K562 (cell line): ENCODE data around the gene NF2.

Experiments used
- CEBPB ChIP-seq: fragments of 450-650 bp; IDR thresholded peaks from 2 replicates; pipeline ENCODE4 v1.6.1; 2016; ENCODE audit warnings: missing genetic modification characterization, missing compliant biosample characterization
- CREB3 ChIP-seq: fragments of 450-650 bp; conservative IDR thresholded peaks from 2 replicates; pipeline ENCODE4 v1.6.1; 2016; ENCODE audit warnings: missing genetic modification characterization, low read depth, mild to moderate bottlenecking, missing compliant biosample characterization, moderate library complexity
- HMG20B ChIP-seq: fragments of 250-450 bp; sonication (Bioruptor Pico); IDR thresholded peaks from 2 replicates; pipeline ENCODE4 v1.5.0; 2021; ENCODE audit warnings: mild to moderate bottlenecking
- SPI1 ChIP-seq: IDR thresholded peaks from 2 replicates; pipeline ENCODE4 v1.6.1; 2011; ENCODE audit warnings: low read depth, low read length, control low read depth, borderline replicate concordance
- TCF7L2 ChIP-seq: fragments of 150-350 bp; IDR thresholded peaks from 2 replicates; pipeline ENCODE4 v1.6.1; 2016; ENCODE audit warnings: low read depth, mild to moderate bottlenecking, low read length, moderate library complexity
- TEAD2 ChIP-seq: fragments of 450-650 bp; IDR thresholded peaks from 2 replicates; pipeline ENCODE4 v1.6.1; 2016; ENCODE audit warnings: missing genetic modification characterization, control low read depth, missing compliant biosample characterization
- TF ChIP-seq, protein P1 (sequence below): fragments of 450-650 bp; IDR thresholded peaks from 2 replicates; pipeline ENCODE4 v1.6.1; 2016; ENCODE audit warnings: mild to moderate bottlenecking
- TF ChIP-seq, protein P2 (sequence below), 3 experiments: IDR thresholded peaks in 2 of 3; conservative IDR thresholded peaks in 1 of 3; 2 replicates each; pipeline ENCODE4 v1.5.1; 2011 to 2012; ENCODE audit warnings: low read length in 3 of 3, mild to moderate bottlenecking in 3 of 3, control low read depth in 2 of 3, improper control_type of control experiment in 1 of 3, inconsistent platforms in 1 of 3, low read depth in 1 of 3, mixed read lengths in 1 of 3, moderate library complexity in 1 of 3; ENCODE audit not compliant: insufficient read depth in 2 of 3
- TF ChIP-seq, protein P3 (sequence below): fragments of 450-650 bp; formaldehyde crosslinking; IDR thresholded peaks from 2 replicates; pipeline ENCODE4 v1.4.0; 2022; ENCODE audit warnings: mild to moderate bottlenecking, moderate library complexity
- TF ChIP-seq, protein P4 (sequence below): conservative IDR thresholded peaks from 2 replicates; pipeline ENCODE4 v1.6.1; 2011; ENCODE audit warnings: low read depth, mild to moderate bottlenecking, low read length; ENCODE audit not compliant: control insufficient read depth

GRCh38 chr22:29647954-29648737, 44.7 kb downstream of the NF2 start:
- TF ChIP-seq TCF7L2 (no peak), CREB3 (tag) (no peak), CEBPB (tag) (no peak), TEAD2 (tag) (no peak), HMG20B (CRISPR knock-in tag) (no peak), SPI1 (no peak)
- TF ChIP-seq, protein P1, sequence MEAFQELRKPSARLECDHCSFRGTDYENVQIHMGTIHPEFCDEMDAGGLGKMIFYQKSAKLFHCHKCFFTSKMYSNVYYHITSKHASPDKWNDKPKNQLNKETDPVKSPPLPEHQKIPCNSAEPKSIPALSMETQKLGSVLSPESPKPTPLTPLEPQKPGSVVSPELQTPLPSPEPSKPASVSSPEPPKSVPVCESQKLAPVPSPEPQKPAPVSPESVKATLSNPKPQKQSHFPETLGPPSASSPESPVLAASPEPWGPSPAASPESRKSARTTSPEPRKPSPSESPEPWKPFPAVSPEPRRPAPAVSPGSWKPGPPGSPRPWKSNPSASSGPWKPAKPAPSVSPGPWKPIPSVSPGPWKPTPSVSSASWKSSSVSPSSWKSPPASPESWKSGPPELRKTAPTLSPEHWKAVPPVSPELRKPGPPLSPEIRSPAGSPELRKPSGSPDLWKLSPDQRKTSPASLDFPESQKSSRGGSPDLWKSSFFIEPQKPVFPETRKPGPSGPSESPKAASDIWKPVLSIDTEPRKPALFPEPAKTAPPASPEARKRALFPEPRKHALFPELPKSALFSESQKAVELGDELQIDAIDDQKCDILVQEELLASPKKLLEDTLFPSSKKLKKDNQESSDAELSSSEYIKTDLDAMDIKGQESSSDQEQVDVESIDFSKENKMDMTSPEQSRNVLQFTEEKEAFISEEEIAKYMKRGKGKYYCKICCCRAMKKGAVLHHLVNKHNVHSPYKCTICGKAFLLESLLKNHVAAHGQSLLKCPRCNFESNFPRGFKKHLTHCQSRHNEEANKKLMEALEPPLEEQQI = no peak
- TF ChIP-seq, protein P2, sequence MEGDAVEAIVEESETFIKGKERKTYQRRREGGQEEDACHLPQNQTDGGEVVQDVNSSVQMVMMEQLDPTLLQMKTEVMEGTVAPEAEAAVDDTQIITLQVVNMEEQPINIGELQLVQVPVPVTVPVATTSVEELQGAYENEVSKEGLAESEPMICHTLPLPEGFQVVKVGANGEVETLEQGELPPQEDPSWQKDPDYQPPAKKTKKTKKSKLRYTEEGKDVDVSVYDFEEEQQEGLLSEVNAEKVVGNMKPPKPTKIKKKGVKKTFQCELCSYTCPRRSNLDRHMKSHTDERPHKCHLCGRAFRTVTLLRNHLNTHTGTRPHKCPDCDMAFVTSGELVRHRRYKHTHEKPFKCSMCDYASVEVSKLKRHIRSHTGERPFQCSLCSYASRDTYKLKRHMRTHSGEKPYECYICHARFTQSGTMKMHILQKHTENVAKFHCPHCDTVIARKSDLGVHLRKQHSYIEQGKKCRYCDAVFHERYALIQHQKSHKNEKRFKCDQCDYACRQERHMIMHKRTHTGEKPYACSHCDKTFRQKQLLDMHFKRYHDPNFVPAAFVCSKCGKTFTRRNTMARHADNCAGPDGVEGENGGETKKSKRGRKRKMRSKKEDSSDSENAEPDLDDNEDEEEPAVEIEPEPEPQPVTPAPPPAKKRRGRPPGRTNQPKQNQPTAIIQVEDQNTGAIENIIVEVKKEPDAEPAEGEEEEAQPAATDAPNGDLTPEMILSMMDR (IDR thresholded peaks at IDR 0.05 in 2 of 3, conservative IDR thresholded peaks at IDR 0.05 in 1 of 3; ENCODE audit: insufficient read depth in 2 of 3, low read depth in 1 of 3, low read length in 3 of 3) = no peak
- TF ChIP-seq, protein P3, sequence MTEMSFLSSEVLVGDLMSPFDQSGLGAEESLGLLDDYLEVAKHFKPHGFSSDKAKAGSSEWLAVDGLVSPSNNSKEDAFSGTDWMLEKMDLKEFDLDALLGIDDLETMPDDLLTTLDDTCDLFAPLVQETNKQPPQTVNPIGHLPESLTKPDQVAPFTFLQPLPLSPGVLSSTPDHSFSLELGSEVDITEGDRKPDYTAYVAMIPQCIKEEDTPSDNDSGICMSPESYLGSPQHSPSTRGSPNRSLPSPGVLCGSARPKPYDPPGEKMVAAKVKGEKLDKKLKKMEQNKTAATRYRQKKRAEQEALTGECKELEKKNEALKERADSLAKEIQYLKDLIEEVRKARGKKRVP = no peak
- TF ChIP-seq, protein P4, sequence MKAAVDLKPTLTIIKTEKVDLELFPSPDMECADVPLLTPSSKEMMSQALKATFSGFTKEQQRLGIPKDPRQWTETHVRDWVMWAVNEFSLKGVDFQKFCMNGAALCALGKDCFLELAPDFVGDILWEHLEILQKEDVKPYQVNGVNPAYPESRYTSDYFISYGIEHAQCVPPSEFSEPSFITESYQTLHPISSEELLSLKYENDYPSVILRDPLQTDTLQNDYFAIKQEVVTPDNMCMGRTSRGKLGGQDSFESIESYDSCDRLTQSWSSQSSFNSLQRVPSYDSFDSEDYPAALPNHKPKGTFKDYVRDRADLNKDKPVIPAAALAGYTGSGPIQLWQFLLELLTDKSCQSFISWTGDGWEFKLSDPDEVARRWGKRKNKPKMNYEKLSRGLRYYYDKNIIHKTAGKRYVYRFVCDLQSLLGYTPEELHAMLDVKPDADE = no peak
